GM19372 (cell line): ENCODE measurements around the gene PGM2L1.
"Not testable (repeated sequence)": the region's sequence is repeated elsewhere in the genome, so short reads cannot be mapped to it uniquely, and the experiment has no call there.

Experiments used
- ATAC-seq: cut with Tn5 transposase; IDR thresholded peaks from one replicate; pipeline ENCODE4 v1.9.1; 2021; ENCODE audit warnings: mild to moderate bottlenecking, low read depth, moderate library complexity; ENCODE audit not compliant: unreplicated experiment

PGM2L1 gene

GRCh38 chr11:74403607-74404321, 5.5 kb upstream of the PGM2L1 start:
- no peak for ATAC-seq

GRCh38 chr11:74400606-74401005, 2.4 kb upstream of the PGM2L1 start:
- no peak for ATAC-seq

DNA sequence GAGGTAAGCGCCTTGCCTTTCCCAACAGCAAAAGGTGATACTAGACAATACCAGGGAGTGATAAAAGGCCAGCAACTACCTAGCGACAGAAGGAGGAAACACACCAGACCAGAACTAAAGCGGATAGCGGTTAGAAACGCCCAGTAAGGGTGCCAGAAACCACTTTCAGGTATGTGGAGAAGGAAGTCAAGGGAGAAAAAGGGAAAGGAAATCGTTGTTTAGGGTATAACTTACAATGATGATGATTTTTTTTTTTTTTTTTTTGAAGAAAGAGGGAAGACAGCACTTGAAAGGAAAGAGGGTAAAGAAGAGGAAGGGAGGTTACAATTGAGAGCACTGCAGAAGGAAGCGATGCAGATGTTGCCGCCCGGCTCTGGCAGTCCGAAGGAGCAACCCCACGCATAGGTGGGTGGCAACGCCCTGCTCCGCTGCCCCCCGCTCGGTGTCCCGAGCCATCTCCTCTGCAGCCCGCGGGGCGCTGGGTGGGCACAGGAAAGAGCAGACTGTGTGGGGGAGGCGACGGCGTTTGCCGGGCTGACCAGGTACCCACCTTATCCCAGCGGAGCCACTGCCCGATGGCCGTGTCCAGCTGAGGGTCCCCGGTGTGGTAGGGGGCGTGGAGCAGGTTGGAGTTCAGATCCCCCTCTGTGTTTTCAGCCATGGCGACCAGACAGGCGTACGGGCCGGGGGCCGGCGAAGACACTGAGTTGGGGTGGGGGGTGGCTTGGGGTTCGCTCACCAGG, 561 bp downstream of the PGM2L1 start:
- ATAC-seq: no peak

- no peak for ATAC-seq
These were observed 6.0 kb downstream of the PGM2L1 start for GRCh38 chr11:74392256-74392655.

DNA sequence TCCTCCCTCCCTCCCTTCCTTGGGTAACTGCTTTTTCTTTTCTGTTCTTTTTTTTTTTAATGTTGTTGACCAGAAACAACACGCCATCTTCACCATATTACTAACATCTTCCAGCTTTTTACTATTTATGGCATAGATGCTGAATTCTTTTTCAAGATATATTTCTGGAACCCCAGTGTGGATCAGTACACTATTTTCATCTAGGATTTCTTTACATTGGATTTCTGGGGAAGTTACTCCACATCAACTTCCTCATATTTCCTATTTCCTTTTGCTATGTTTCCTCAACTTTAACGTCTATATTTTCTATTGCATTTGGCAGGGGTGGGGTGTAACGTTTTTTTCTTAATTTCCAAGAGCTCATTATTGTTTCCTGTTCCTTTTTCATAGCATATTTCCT, 7.0 kb downstream of the PGM2L1 start:
- ATAC-seq: no peak

DNA sequence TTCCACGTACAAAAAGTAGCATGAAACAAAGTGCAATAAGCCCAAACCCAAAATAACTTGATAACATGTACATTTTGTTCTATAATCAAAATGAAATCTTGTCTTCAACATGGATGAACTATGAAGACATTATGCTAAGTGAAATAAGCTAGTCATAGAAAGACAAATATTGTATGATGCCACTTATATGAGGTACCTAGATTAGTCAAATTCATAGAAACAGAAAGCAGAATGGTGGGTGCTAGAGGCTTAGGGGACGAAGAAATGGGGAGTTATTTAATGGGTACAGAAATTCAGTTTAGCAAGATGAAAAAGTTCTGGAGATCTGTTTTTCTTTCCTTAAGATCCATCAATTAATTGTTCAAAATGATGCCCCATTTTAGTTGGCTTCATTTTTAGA, 7.5 kb downstream of the PGM2L1 start:
- ATAC-seq: no peak

DNA sequence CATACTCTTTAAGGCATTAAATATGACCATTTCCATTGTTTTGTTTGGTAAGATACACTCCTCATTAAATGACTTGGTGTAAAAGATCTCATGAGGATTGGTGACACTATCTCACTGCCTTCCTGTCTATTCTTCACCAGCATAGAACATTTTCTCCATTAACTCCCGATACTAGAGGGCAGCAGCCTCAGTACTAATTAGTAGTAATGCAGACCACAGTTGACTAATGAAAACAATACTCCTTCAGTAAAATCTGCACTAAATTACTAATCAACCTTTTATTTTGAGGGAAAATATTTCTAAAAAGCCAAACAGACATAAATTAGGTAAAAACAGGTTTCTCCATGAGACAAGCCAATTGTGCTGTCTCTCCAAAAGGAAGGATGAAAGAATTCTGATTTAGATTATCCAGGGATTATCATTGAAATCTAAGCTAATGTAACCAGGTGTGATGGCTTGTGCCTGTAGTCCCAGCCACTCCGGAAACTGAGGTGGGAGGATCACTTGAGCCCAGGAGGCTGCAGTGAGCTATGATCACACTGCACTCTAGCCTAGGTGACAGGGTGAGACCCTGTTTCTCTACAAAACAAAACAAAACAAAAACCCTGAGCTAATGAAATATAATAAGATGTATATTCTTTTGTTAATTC, 9.4 kb downstream of the PGM2L1 start:
- no peak for ATAC-seq

- no peak for ATAC-seq
These were observed 13.6 kb downstream of the PGM2L1 start for GRCh38 chr11:74384641-74385040.

- no peak for ATAC-seq
These were observed 17.3 kb downstream of the PGM2L1 start for GRCh38 chr11:74380746-74381439.

DNA sequence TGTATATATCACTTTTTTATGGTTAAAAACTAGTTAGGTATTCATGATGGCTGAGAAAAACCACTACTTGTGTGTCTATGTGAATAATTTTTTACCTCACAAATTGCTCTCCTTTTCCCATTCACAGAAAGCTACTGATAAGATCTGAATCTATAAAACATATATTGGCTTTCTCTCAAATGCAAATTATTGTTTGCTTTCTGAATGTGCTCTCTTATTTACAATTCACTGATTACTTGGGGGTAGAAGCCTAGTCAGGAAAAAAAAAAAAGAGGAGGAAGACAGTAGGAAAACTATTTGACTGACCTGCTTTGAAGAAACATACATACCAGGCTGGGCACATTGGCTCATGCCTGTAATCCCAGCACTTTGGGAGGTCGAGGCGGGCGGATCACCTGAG, 20.5 kb downstream of the PGM2L1 start:
- no peak for ATAC-seq

- no peak for ATAC-seq
These were observed 24.9 kb downstream of the PGM2L1 start for GRCh38 chr11:74373382-74373781.

GRCh38 chr11:74371269-74372052, 26.8 kb downstream of the PGM2L1 start:
- ATAC-seq: no peak

DNA sequence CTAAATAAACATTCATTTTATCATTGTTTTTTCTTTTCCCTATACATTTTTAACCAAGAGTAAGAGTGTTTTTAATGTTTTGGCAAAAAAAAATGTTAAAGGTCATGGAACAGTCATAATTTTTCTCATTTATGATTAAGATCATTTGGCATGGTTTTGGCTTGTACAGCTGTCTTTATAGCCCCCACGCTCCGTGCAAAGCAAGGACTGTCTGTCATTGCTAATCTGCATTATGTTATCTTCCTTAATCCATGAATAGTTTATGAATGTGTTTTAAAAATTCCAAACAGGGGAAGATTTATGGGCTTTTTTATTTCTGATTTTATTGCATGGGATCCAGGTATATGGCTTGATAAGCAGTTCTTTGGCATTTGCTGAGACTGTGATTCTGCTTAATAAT, 28.1 kb downstream of the PGM2L1 start:
- no peak for ATAC-seq

DNA sequence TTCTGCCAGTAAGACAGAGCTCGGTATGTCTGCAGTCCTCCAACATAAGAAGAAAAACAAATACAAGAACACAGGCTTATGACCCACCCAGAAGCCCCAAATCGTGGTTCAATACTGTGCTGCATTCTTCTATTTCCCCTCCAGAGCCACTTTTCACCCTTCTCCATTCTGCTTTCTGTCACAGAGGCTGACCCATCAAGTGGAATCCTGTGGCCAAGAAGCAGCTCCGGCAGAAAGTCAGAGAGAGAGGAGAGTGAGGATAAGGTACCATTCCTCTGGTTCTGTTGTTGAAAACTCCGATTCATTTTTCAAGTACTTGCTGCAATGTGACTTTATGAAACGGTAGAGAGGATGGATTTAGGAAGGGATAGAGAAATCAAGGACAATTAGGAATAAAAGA, 30.4 kb downstream of the PGM2L1 start:
- ATAC-seq: no peak

DNA sequence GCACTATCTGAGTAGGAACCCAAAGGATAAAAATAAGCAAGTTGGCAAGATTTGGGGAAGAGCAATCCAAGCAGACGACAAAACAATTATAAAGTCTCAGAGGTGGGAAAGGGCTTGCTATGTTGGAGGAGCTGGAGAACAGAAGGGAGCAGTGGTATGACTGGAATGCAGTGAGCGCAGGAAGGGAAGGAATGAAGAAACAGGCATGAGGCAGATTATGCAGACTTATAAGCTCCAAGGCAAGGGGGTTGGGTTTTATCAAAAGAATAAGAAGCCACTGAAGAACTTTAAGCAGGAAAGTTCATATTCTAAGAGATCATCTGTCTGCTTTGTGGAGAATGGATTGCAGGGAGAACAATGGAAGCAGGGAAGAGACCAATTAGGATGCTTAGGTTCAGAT, 31.7 kb downstream of the PGM2L1 start:
- ATAC-seq: no peak

DNA sequence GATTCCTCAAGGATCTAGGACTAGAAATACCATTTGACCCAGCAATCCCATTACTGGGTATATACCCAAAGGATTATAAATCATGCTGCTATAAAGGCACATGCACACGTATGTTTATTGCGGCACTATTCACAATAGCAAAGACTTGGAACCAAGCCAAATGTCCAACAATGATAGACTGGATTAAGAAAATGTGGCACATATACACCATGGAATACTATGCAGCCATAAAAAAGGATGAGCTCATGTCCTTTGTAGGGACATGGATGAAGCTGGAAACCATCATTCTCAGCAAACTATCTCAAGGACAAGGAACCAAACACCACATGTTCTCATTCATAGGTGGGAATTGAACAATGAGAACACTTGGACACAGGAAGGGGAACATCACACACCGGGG, 32.4 kb downstream of the PGM2L1 start:
- ATAC-seq: not testable (repeated sequence)

GRCh38 chr11:74357449-74357848, 40.8 kb downstream of the PGM2L1 start:
- no peak for ATAC-seq

- ATAC-seq: no peak
These were observed 42.6 kb downstream of the PGM2L1 start for GRCh38 chr11:74355626-74356025.

- no peak for ATAC-seq
These were observed 44.2 kb downstream of the PGM2L1 start for GRCh38 chr11:74354036-74354435.

DNA sequence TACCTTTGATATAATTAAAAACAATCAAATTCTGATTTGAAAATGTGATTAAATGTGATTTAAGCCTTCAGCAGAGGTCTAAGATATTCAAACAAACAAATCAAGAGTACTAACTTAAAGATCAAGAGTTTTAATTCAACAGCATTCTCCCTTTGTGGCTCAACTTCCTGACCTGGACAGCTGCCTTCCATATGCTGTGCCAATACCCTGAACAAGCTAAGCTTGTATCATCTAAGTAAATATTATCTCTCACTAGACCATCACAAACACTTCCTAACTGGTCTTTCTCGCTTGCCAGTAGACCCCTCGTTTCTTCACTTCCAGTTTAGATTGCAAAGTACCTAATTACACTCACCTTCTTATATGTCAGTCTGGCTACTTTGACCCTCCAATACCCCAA, 50.9 kb downstream of the PGM2L1 start:
- ATAC-seq: no peak
